HepG2 (cell line): ENCODE measurements around the gene KCTD19. TPM values are rescaled to one million over a fixed set of nuclear protein-coding genes. Genes with fewer than 3 reads are reported as not detected.
A peak's percentile ranks its signal among the peaks of the same experiment; 100 is the strongest.

ENCODE experiments used
- ELF3 ChIP-seq: IDR thresholded peaks from 2 replicates; pipeline ENCODE4 v1.6.1; 2016; ENCODE audit warnings: missing genetic modification reagents, missing compliant biosample characterization
- GABPA ChIP-seq, 2 experiments: IDR thresholded peaks; 2 replicates each; pipeline ENCODE4 v1.6.1; 2011 to 2016; ENCODE audit warnings: low read depth in 2 of 2, low read length in 1 of 2, missing biosample characterization in 1 of 2, missing genetic modification characterization in 1 of 2
- MEIS1 ChIP-seq: sonication (generic); formaldehyde crosslinking; IDR thresholded peaks from 2 replicates; pipeline ENCODE4 v1.9.0; 2021; ENCODE audit warnings: mild to moderate bottlenecking, missing genetic modification reagents, moderate library complexity, borderline replicate concordance
- NCOA1 ChIP-seq: sonication (generic); formaldehyde crosslinking; IDR thresholded peaks from 2 replicates; pipeline ENCODE4 v1.9.0; 2021; ENCODE audit warnings: missing genetic modification reagents
- NFYC ChIP-seq: IDR thresholded peaks from 2 replicates; pipeline ENCODE4 v1.6.1; 2016; ENCODE audit warnings: missing genetic modification reagents, missing compliant biosample characterization
- PRMT3 ChIP-seq: sonication (generic); formaldehyde crosslinking; IDR thresholded peaks from 2 replicates; pipeline ENCODE4 v1.8.1; 2022; ENCODE audit warnings: low read depth, mild to moderate bottlenecking, moderate library complexity, missing genetic modification reagents, borderline replicate concordance
- SAFB2 ChIP-seq: sonication (generic); formaldehyde crosslinking; IDR thresholded peaks from 2 replicates; pipeline ENCODE4 v1.5.1; 2020; ENCODE audit warnings: missing genetic modification reagents, low read depth, mild to moderate bottlenecking, borderline replicate concordance
- SOX13 ChIP-seq, 3 experiments: fragments of 450-650 bp in 1 of 3; sonication (generic) in 1 of 3; formaldehyde crosslinking in 1 of 3; IDR thresholded peaks in 2 of 3; conservative IDR thresholded peaks in 1 of 3; 2 replicates each; pipeline versions ENCODE4 v1.5.0 to v1.6.1; 2016 to 2020; ENCODE audit warnings: antibody characterized with exemption in 1 of 3, mild to moderate bottlenecking in 1 of 3, missing compliant biosample characterization in 1 of 3, missing genetic modification reagents in 1 of 3, moderate library complexity in 1 of 3
- SRSF9 ChIP-seq: fragments of 200-400 bp; formaldehyde crosslinking; IDR thresholded peaks from 2 replicates; pipeline ENCODE4 v1.6.1; 2018; ENCODE audit warnings: borderline replicate concordance, mild to moderate bottlenecking, low read depth, low read length; ENCODE audit not compliant: insufficient read depth, poor library complexity, severe bottlenecking
- TBL1XR1 ChIP-seq: fragments of 150-350 bp; IDR thresholded peaks from 2 replicates; pipeline ENCODE4 v1.6.1; 2014; ENCODE audit warnings: borderline replicate concordance, low read length; ENCODE audit not compliant: partially characterized antibody
- ZFX ChIP-seq: sonication (generic); formaldehyde crosslinking; IDR thresholded peaks from 2 replicates; pipeline ENCODE4 v1.4.0; 2020; ENCODE audit warnings: mild to moderate bottlenecking, low read depth, missing genetic modification reagents, moderate library complexity
- ZNF510 ChIP-seq: sonication (generic); formaldehyde crosslinking; IDR thresholded peaks from 2 replicates; pipeline ENCODE4 v1.4.0; 2020; ENCODE audit warnings: low read depth, mild to moderate bottlenecking, missing genetic modification reagents
- ZNF879 ChIP-seq: sonication (generic); formaldehyde crosslinking; IDR thresholded peaks from 2 replicates; pipeline ENCODE4 v1.8.1; 2023; ENCODE audit warnings: missing genetic modification reagents
- polyA plus RNA-seq, 8 experiments: library from polyadenylated mRNA; depleted of rRNA in 3 of 8; stranded (reverse) in 7 of 8; unstranded in 1 of 8; fragments of >200 nt; fragmentation: Illumina TruSeq in 4 of 8; extraction: Trizol in 4 of 8; gene quantifications; 2 replicates each; pipeline versions ENCODE4 v1.2.1 to v1.2.3, GENCODE V29; 2011 to 2016; ENCODE audit warnings: low read depth in 4 of 8, missing spikeins in 1 of 8, mixed read lengths in 1 of 8; ENCODE audit not compliant: insufficient read depth in 1 of 8
- total RNA-seq, 5 experiments: library from RNA; depleted of rRNA; stranded (reverse); fragments of >200 nt; fragmentation: Illumina TruSeq; extraction: Trizol; gene quantifications; 2 replicates each; pipeline ENCODE4 v1.2.3, GENCODE V29; 2016; ENCODE audit warnings: low read depth in 1 of 5
- TF ChIP-seq, protein P1 (sequence below): sonication (generic); formaldehyde crosslinking; IDR thresholded peaks from 2 replicates; pipeline ENCODE4 v1.9.0; 2022; ENCODE audit warnings: low read depth, missing genetic modification reagents
- TF ChIP-seq, protein P2 (sequence below): sonication (generic); formaldehyde crosslinking; IDR thresholded peaks from 2 replicates; pipeline ENCODE4 v1.4.0; 2020; ENCODE audit warnings: missing genetic modification reagents, borderline replicate concordance
- TF ChIP-seq, protein P3 (sequence below): sonication (generic); formaldehyde crosslinking; IDR thresholded peaks from 2 replicates; pipeline ENCODE4 v1.8.1; 2023; ENCODE audit warnings: missing genetic modification reagents, mild to moderate bottlenecking, borderline replicate concordance
- TF ChIP-seq, protein P4 (sequence below): sonication (generic); formaldehyde crosslinking; IDR thresholded peaks from 2 replicates; pipeline ENCODE4 v1.4.0; 2020; ENCODE audit warnings: missing genetic modification reagents

KCTD19 gene
- total and polyA plus RNA-seq, 2 of the 13 experiments (the other 11 are each of a cell fraction or from before 2014, with no cell fraction given) = not detected

DNA sequence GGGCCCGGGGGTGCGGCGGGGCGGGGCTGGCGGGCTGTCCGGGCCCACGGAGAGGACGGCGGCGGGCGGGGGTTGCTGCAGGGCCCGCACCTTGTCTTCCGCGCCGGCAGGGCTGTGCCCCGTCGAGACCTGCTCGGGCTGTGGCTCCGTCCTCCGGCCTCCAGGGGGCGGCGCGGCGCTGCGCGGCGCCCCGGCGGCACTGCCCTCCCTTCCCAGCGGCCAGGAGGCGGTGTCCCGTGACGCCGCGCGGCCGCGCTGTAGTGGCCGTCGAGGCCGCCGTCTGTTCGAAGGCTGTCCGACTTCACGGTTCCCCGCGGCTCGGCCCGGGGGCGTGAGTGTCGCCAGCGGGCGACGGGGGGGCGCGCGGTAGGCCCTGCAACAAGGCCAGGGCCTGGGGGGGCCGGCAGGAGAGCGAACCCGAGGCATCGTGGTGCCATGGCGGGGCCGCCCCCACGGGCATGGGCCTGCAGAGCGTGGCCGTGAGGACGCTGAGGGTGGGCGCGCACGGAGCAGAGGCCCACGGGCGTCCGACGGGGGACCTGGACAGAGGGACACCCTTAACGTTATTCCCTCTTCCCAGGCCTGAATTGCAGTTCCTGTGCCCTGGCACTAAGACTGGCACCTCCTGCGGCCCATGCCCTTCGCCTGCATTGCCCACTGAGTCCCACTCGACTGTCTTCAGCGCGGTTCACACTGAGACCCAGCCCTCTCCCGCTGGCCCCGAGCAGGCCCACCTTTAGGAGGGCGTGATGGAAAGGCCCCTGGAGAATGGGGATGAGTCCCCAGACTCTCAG is 47.0 kb downstream of the KCTD19 start, which contains the start of gene PLEKHG4 (continued):
- TF ChIP-seq, protein P1, sequence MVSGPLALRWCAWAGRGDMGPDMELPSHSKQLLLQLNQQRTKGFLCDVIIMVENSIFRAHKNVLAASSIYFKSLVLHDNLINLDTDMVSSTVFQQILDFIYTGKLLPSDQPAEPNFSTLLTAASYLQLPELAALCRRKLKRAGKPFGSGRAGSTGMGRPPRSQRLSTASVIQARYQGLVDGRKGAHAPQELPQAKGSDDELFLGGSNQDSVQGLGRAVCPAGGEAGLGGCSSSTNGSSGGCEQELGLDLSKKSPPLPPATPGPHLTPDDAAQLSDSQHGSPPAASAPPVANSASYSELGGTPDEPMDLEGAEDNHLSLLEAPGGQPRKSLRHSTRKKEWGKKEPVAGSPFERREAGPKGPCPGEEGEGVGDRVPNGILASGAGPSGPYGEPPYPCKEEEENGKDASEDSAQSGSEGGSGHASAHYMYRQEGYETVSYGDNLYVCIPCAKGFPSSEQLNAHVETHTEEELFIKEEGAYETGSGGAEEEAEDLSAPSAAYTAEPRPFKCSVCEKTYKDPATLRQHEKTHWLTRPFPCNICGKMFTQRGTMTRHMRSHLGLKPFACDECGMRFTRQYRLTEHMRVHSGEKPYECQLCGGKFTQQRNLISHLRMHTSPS (CRISPR knock-in tag) = peak; percentile 63
- no peak for TF ChIP-seq NCOA1 (CRISPR knock-in tag)
- peak; percentile 47; the same call in 1 of the 2 replicates for TF ChIP-seq ELF3 (CRISPR knock-in tag)
- TF ChIP-seq, protein P2, sequence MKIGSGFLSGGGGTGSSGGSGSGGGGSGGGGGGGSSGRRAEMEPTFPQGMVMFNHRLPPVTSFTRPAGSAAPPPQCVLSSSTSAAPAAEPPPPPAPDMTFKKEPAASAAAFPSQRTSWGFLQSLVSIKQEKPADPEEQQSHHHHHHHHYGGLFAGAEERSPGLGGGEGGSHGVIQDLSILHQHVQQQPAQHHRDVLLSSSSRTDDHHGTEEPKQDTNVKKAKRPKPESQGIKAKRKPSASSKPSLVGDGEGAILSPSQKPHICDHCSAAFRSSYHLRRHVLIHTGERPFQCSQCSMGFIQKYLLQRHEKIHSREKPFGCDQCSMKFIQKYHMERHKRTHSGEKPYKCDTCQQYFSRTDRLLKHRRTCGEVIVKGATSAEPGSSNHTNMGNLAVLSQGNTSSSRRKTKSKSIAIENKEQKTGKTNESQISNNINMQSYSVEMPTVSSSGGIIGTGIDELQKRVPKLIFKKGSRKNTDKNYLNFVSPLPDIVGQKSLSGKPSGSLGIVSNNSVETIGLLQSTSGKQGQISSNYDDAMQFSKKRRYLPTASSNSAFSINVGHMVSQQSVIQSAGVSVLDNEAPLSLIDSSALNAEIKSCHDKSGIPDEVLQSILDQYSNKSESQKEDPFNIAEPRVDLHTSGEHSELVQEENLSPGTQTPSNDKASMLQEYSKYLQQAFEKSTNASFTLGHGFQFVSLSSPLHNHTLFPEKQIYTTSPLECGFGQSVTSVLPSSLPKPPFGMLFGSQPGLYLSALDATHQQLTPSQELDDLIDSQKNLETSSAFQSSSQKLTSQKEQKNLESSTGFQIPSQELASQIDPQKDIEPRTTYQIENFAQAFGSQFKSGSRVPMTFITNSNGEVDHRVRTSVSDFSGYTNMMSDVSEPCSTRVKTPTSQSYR (CRISPR knock-in tag) = 0 out of 2 replicates have a peak, but pooled peaks have one; percentile 11
- TF ChIP-seq MEIS1 (CRISPR knock-in tag) = no peak; the same call in 1 of the 2 replicates
- peak; percentile 39; the same call in 1 of the 2 replicates for TF ChIP-seq GABPA (IDR thresholded peaks at IDR 0.05; ENCODE audit: low read depth, low read length)
- TF ChIP-seq GABPA (CRISPR knock-in tag; IDR thresholded peaks at IDR 0.05; ENCODE audit: low read depth) = no peak
- TF ChIP-seq TBL1XR1 = no peak
- TF ChIP-seq ZNF510 (CRISPR knock-in tag) = peak; percentile 71; the same call in 1 of the 2 replicates
- TF ChIP-seq PRMT3 = 0 out of 2 replicates have a peak, but pooled peaks have one; percentile 79
- TF ChIP-seq, protein P3, sequence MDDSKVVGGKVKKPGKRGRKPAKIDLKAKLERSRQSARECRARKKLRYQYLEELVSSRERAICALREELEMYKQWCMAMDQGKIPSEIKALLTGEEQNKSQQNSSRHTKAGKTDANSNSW (CRISPR knock-in tag) = no peak
- TF ChIP-seq ZNF879 (CRISPR knock-in tag) = no peak
- TF ChIP-seq SRSF9 = no peak
- TF ChIP-seq NFYC (CRISPR knock-in tag) = no peak; the same call in 1 of the 2 replicates
- TF ChIP-seq ZFX (CRISPR knock-in tag) = peak; percentile 83
- peak; percentile 91 for TF ChIP-seq SAFB2 (CRISPR knock-in tag)
- no peak; the same call in 1 of the 2 replicates for TF ChIP-seq SOX13 (IDR thresholded peaks at IDR 0.05)
- no peak; a peak in 1 of 4 replicates for TF ChIP-seq SOX13 (CRISPR knock-in tag; conservative IDR thresholded peaks at IDR 0.05 in 1 of 2, IDR thresholded peaks at IDR 0.05 in 1 of 2)
- TF ChIP-seq, protein P4, sequence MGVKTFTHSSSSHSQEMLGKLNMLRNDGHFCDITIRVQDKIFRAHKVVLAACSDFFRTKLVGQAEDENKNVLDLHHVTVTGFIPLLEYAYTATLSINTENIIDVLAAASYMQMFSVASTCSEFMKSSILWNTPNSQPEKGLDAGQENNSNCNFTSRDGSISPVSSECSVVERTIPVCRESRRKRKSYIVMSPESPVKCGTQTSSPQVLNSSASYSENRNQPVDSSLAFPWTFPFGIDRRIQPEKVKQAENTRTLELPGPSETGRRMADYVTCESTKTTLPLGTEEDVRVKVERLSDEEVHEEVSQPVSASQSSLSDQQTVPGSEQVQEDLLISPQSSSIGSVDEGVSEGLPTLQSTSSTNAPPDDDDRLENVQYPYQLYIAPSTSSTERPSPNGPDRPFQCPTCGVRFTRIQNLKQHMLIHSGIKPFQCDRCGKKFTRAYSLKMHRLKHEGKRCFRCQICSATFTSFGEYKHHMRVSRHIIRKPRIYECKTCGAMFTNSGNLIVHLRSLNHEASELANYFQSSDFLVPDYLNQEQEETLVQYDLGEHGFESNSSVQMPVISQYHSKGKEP (CRISPR knock-in tag) = peak; percentile 81
